ENCODE data around the gene DIP2C. TPM values are rescaled to one million over a fixed set of nuclear protein-coding genes. Genes with fewer than 3 reads are reported as not detected.

Gene DIP2C
- polyA plus RNA-seq, 1 donor = 21.6 TPM

DNA sequence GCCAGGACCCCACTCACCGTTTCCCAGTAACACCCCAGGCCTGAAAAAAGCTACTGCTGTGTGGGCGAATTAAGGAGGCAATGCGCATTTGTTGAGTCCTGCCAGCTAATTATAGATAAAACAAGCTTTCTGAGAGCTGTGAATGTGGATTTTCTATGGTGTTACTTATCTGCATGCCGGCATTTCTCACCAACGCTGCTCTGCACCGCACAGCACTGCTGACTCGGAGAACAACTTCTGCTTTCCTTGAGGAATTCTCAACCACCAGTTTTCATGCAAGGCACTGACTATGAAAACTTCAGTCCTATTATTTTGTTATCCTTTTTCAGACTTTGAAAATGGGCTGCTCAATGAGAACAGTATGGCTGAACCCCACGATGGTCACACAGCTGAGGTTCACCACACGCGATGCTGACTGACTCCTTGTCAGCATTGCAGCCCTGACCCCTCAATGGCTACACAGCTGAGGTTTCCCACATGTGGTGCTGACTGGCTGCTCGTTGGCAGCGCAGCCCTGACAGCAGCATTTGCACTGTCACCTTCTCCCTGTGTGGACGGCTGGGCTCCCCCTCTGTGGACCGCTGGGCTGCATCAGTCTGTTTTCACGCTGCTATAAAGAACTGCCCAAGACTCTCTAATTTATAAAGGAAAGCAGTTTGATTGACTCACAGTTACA lies 190.6 kb downstream of the DIP2C start:
- no peak for DNase-seq

GRCh38 chr10:497898-498451 lies 191.5 kb downstream of the DIP2C start:
- DNase-seq = no peak

- no peak for DNase-seq
Measured at GRCh38 chr10:497289-497688, 192.2 kb downstream of the DIP2C start.

DNA sequence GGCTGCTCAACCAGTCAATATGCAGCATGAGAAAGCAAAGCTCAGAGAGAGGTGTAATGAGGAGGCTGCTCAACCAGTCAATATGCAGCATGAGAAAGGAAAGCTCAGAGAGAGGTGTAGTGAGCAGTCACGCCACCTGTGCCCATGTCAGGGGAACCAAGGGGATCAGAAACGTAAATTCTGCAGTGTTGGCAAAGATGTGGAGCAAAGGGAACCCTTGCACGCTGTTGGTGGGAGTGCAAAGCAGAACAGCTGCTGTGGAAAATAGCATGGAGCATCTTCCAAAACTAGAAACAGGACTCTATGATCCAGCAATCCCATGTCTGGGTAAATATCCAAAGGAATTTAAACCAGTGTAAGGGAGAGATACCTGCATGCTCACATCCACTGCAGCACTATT lies 194.9 kb downstream of the DIP2C start:
- no peak for DNase-seq

- no peak for DNase-seq
Measured at GRCh38 chr10:494149-494542, 195.3 kb downstream of the DIP2C start.

GRCh38 chr10:493391-494148 lies 195.9 kb downstream of the DIP2C start:
- DNase-seq = no peak

DNA sequence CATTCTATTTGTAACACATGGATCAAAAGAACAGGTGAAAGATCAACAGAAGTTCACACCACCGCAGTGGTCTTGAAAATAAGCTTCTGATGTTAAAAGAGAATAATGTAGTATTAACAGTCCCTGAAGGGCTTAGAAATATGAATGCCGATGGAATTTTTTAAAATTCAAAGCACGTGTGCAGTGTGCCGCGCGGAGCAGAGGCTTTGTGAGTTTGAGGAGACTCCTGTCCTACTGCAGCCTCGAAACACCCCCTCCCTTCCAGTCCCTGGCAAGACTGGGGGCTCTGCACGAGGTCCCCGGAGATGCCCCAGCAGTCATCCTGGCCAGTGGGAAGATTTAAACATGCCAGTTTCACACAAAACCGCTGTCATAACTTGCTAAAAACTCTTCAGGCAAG lies 196.6 kb downstream of the DIP2C start:
- DNase-seq = no peak

DNA sequence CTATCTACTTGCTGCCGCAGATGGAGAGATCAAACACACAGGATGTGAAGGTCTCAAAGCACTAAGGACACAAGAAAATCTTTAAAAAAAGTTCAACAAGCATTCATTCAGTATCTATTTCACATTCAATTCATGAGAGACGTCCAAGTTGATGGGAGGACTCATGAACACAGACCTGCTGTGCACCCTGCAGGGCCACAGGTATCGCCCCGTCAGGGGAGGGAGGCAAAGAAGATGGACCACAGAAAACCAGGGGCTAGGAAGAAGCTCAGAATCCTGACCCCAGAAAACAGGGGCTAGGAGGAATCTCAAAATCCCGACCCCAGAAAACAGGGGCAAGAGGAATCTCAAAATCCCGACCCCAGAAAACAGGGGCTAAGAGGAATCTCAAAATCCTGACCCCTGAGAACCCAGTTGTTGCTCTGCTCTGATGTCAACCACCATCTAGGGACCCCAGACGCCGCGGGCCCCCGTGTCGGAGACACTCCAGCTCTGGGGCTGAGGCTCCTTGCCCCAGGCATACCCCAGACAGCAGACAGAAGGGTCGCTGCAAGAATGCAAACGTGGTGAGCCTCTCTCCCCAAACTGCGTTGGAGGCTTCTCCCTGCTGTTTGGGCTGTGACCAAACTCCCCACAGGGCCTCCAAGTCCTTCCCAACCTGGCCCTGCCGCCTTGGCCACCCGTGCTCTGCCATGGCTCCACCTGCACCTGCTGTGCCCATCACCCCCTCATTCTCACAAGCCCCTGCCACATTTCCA lies 197.6 kb downstream of the DIP2C start:
- no peak for DNase-seq

GRCh38 chr10:490891-491571 lies 198.4 kb downstream of the DIP2C start:
- no peak for DNase-seq

GRCh38 chr10:490256-490655 lies 199.2 kb downstream of the DIP2C start:
- DNase-seq = no peak

- DNase-seq = no peak
Measured at GRCh38 chr10:489330-489729, 200.1 kb downstream of the DIP2C start.

GRCh38 chr10:488933-489215 lies 200.6 kb downstream of the DIP2C start:
- DNase-seq = no peak

- no peak for DNase-seq
Measured at GRCh38 chr10:488081-488932, 201.2 kb downstream of the DIP2C start.

- DNase-seq = no peak
Measured at GRCh38 chr10:486666-487322, 202.7 kb downstream of the DIP2C start.

DNA sequence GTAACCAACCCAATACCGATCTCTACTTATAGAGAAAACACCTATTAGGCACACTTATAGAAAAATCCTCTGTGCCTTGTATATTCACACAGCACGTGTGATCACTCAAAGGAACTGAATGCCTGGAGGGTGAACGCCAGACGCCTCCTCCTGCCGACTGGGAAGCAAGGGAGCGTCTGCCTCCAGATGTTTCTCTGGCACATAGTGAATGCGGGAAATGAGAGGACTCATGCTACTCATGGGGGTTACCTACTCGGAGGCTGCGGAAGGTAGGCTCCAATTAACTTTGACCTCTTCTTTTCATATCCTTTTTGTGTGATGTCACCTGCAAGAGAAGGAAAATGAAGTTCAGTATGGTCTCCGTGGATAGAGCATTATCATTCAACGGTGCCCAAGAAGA lies 203.3 kb downstream of the DIP2C start:
- DNase-seq = no peak

DNA sequence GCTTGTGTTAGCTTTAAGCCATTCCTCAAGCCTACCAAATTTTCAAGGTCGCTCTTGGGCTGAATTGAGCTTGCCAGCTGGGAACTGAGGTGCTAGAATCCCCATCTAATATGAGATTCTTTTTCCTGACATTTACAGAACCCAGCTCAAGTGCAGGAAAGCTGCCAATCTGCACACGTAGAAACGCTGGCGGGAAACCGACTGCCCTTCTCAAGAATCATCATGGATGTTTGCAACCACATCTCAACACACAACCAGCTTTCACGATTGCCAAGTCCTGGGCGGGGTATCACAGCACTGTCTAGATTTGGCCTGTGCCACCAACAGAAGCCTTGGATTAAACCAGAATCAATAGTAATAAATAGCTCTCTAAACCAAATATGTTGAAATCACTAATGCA lies 203.7 kb downstream of the DIP2C start:
- DNase-seq = no peak

DNA sequence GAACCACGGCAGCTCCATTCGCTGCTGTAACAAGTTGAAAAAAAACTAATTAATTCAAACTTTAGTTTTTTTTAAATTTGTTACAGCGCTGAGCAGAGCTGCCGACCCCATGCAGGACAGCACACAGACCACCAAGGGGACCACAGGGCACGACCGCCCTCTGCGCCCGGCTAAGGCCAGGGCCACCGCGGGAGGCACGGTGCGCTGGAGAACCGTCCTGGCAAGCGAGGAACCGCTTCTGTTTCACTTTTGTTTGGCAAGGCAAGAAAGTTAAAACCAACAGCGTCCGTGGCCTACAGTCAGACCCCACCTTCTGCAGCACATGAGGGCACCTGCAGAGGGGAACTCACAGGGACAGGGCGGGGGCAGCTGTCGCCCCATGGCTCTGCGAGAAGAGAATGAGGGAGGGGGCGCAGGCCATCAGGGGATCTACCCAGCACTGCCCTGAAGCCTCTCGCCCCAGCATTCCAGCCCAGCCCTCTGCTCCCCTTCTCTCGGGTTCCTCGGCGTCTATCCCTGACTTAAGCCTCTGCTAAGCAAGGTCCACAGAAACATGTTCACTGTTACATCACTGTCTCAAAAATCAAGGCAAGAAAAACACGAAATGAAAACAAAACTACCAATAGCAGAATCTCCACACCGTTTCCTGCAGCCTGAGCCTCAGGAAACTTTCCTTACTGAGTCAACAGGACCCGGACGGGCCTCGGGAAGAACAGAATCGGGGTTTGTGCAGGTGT lies 204.4 kb downstream of the DIP2C start:
- no peak for DNase-seq

GRCh38 chr10:484441-484924 lies 205.0 kb downstream of the DIP2C start:
- no peak for DNase-seq

GRCh38 chr10:483261-483660 lies 206.2 kb downstream of the DIP2C start:
- no peak for DNase-seq

DNA sequence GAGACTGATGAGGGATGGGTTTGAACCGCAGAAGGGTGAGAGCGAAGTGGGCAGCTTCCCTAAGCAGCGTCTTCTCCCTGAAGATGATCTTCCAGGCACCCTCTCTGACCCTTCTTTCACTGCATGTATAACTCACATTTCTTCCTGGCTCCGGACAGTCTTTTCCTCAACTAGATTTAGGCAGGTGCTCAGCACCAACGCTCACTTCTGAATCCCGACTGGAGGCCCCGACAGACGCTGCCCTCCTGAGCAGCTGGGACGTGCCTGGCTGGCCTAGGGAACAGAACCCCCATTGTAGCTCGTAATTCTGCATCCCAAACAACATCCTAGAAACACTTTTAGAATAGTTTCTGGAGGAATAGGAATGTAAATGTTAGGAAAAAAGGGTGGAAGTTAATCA lies 206.6 kb downstream of the DIP2C start:
- no peak for DNase-seq
